Dermis blood vessel endothelial cell (primary cell): ENCODE results near the gene SMAGP. TPM values are rescaled to one million over a fixed set of nuclear protein-coding genes. Genes with fewer than 3 reads are reported as not detected.
A peak's percentile ranks its signal among the peaks of the same experiment; 100 is the strongest.
"Not testable (repeated sequence)": the region's sequence is repeated elsewhere in the genome, so short reads cannot be mapped to it uniquely, and the experiment has no call there.

Source experiments
- DNase-seq: peaks from one replicate; pipeline ENCODE4 v3.0.0; 2010
- total RNA-seq: library from RNA; depleted of rRNA; stranded (reverse); fragments of >200 nt; gene quantifications from 2 replicates; pipeline ENCODE4 v1.2.3, GENCODE V29; 2014

Gene SMAGP
- total RNA-seq, 1 donor from 2014 or later = 15.1 TPM

DNA sequence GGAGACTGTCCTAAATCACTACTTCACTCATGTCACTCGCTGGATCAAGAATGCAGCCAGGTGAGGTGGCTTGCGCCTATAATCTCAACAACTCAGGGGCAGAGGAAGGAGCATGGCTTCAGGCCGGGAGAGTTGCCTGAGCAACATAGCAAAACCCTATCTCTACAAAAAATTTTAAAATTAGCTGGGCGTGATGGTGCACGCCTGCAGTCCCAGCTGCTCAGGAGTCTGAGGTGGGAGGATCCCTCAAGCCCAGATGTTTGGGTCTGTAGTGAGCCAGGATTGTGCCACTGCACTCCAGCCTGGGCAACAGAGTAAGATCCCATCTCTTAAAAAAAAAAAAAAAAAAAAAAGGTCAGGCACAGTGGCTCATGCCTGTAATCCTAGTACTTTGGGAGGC is 5.9 kb downstream of the SMAGP start:
- DNase-seq = no peak

DNA sequence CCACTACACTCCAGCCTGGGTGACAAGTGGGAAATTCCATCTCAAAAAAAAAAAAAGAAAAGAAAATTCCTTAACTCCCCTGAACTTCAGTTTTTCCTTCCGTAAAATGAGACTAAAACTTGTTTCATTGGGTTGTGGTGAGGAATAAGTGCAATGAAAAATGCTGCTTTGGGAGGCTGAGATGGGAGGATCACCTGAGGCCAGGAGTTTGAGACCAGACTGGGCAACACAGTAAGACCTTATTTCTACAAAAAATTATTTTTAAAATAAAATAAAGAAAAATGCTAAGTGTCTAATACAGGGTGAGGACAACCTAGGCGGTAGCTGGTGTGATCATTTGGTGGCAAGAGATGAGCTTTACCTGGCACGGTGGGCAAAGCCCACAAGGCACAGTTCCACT is 6.9 kb downstream of the SMAGP start:
- DNase-seq = no peak

DNA sequence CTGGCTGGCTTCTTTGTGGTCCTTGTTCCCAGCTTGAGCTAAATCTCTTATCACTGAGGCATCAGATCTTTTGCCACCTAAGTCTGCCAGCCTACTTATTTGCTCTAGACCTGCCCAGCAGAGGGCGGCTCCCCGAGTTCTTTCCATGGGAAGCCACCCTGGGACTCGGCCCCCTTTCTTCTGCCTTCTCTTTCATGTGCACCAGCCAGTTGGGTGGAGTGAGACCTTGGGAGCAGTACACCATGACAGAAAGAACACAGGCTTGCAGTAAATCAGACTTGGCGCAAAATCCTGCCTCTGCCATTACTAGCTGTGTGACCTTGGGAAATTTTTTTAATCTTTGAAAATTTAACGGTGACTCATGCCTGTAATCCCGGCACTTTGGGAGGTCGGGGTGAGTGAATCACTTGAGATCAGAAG is 7.4 kb downstream of the SMAGP start:
- DNase-seq = peak; percentile 76

DNA sequence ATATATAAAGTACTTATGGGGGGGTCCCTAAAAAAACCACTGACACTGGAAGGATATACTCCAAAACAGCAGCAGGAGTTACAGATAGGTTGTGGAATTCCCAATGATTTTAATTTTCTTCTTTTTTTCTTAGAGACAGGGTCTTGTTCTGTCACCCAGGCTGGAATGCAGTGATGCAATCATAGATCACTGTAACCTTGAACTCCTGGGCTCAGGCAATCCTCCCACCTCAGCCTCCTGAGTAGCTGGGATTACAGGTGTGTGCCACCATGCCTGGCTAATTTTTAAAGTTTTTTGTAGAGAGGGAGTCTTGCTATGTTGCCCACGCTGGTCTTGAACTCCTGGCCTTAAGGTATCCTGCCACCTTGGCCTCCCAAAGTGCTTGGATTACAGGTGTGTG is 10.6 kb downstream of the SMAGP start:
- not testable (repeated sequence) for DNase-seq

DNA sequence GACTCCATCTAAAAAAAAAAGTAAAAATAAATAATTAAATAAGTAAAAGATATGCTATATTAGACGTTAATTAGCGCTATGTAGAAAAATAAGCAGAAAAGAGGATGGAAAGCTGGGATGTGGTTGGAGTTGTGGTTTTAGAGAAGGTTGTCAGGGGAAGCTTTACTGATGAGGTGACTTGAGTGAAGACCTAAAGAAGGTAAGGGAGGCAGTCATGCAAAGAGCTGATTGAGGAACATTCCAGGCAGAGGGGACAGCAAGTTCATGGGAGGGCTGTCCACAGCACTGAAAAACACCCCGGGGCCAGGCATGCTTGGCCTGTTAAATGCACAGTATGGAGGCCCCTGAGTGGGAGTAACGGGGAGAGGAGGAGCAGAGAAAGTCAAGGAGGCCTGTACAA is 15.7 kb downstream of the SMAGP start:
- no peak for DNase-seq

DNA sequence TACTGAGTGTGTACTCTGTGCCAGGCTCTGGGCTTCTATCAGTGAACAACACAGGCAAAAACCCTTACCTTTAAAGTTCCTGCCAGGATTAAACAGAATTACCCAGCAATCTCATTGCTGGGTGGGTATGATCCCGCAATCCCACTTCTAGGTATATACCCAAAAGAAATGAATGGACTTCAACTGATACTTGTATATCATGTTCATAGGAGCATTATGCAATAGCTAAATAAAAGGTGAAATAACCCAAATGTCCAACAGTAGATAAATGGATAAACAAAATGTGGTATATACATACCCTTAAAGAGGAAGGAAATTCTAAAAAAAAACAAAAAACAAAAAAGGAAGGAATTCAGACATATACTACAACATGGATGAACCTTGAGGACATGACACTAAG is 16.9 kb downstream of the SMAGP start:
- no peak for DNase-seq

DNA sequence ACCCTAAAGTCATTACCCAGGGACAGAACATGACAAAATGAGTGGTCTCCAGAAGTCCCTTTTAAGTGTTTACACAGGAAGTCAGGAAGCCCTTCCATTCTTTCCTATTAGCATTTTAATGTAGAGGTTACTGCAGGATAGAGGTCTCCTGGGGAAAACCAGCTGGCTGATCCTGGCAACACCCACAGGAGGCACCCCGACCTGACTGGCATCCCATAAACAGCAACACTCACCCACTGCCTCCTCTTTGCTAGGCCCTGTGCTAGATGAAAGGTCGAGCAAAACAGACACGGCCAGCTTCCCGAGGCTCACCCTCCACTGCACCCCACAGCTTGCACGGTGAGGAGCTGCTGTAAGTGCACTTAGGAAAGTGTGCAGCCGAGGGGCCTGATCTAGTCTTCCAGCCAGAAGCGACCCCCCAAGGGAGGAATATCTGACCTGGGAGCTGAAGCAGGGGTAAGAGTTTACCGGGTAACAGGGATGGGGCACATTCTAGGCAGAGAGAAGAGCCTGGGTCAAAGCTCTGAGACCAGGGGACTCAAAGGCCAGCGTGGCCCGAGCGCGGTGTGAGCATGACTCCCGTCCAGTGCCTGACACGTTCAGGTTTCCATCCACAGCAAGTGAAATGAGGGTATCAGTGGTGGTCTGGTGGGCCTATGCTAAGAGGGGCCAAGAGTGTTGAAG is 22.6 kb downstream of the SMAGP start:
- no peak for DNase-seq

DNA sequence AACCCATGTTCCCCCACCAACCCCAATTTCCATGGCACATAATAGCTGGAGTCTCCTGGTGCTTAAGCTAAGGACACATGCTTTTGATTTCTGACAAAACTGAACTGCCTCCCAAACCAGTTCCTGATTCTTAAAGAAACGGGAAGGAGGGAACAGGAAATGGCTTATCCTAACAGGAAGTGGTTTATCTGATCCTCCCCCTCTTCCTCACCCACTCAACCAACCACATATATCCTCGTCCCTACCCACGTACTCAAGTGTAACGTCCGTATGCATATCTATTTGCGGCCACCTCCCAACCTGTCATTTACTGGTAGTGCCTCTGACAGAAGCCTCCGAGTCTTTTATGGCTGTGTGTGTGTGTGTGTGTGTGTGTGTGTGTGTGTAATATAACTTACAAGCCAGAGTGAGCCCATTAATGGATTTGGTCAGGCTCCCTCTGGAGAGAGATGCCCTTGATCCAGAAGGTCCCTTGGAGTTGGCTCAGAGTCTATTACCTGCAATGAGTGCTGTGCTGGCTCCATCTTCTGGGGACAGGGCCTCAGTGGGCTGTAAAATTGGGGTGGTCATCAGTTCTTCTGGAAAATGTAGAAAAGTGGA is 23.9 kb downstream of the SMAGP start:
- DNase-seq = peak; percentile 53

DNA sequence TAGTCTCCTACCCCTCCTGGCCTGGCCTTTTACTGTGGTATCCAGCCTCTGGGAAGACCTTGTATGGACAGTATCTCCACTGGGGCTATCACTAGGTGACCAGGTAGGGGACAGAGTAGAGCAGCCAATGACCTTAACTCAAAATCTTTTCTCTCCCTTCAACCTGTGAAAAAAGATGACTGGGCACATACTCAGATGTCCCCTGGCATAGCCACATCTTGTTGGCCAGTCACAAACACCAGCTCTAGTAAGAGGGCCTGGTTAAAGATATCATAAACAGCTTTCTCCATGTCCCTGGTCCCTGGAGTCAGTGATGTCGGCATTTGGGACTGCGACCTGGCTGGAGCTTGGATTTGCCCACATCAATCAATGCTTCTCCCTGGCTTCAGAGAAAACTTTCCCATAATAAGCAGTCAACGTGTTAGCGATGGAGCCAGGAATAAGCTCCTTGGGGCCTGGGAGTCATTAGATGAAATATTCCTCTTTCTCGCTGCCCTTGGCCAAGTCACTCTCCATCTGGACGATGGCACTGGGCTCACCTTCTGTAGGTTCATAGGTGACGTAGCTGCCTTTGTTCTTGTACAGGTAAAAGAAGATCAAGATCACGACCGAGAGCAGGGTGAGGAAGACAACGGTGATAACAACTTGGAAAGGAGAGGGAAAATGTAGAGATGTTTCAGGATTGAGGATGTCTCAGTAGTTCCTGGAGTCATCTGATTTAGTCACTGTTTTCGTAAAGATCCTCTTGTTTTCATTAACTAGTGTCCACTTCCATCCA is 24.6 kb downstream of the SMAGP start:
- DNase-seq = no peak

DNA sequence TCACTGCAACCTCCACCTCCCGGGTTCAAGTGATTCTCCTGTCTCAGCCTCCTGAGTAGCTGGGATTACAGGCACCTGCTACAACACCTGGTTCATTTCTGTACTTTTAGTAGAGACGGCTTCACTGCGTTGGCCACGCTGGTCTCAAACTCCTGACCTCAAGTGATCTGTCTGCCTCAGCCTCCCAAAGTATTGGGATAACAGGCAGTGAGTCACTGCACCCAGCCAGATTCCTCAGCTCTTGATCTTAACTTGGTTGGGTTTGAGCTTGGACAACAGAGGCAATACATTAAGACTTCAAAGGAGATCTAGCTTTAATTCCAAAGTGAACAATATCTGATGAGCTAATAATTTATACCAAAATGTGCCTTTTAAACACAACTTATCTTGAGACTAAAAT is 25.9 kb downstream of the SMAGP start:
- no peak for DNase-seq

DNA sequence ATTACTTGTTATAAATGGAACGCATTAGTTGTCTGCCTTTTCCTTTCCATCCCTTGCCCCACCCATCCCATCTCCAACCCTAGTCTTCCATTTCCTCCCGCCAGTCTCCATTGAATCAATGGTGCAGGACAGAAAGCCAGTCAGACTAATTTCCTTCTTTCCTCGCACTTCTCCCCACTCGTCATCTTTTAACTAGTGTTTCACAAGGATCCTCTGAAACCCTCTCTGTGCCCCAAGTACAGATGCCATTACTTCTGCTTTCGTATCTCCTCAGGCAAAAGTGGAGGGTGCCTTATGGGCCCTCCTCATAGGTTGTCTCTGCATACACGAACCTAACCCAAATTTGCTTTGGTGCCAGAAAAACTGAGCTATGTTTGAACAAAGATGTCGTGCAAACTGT is 27.3 kb downstream of the SMAGP start:
- DNase-seq = no peak

DNA sequence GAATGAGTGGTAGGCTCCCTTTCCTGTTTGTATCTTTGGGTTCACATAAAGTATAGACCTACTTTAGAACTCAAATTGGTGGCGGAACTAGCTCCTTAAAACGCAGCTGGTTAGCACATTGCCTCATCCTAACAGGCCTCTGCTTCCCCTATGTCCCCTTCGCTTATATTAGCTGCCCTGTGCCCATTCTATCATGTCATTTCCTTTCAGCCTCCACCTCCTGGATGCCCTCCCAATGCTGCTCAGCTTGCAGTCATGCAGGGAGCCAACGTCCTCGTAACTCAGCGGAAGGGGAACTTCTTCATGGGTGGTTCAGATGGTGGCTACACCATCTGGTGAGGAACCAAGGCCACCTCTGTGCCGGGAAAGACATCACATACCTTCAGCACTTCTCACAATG is 28.1 kb downstream of the SMAGP start:
- no peak for DNase-seq

DNA sequence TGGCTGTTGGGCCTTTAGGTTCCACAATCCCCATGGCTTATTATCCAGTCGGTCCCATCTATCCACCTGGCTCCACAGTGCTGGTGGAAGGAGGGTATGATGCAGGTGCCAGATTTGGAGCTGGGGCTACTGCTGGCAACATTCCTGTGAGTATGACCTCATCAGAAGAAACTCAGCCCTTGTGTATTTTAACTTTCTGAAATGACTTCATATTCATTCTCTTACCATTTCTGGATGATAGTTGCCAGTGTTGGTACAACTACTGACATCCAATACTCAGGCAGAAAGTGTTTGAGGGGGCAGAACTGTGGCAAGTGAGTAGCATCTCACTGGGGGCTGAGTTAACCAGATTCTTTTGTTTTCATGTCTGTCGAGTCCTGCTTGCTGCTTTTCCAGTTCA is 29.2 kb downstream of the SMAGP start:
- DNase-seq = no peak

DNA sequence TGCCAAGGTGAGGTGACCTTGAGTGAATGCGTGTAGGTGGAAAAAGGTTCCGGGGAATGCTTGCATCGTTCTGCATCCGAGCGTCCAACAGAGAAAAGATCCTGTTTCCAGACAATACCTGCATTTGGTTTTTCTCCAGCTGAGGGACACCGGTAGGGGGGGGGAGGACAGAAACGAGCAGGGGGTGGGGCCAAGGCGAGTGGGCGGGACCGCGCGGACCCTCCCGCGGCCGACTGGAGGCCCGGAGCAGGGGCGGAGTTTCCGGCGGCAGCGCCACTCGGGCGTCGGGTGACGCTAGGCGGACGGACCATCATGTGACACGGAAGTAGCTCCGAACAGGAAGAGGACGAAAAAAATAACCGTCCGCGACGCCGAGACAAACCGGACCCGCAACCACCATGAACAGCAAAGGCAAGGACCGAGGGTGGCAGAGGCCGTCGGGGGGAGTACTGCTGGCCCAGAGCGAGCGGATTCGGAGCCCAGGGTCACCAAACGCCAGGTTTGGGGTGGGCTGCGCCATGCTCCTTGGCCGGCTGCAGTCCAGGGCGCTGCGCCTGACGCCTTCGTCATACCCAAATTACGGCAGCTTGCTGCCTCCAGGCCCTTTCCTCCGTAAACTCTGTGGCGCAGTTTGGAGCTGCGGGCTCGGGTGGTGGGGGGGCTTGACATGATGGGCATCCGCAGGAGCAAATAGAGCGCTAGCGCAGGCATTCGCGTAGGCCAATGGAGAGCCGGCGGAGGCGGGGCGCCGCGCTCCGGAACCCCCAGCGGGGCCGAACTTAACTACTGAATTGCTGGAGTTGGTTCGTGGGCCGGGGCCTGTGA is 31.5 kb downstream of the SMAGP start, which contains the start of gene DAZAP2:
Gene DAZAP2, plus strand, starts transcription at position 317 of the 825 bp plus-strand sequence. Its CDS starts 82 bp downstream, at position 399.
- peak; percentile 97 for DNase-seq

DNA sequence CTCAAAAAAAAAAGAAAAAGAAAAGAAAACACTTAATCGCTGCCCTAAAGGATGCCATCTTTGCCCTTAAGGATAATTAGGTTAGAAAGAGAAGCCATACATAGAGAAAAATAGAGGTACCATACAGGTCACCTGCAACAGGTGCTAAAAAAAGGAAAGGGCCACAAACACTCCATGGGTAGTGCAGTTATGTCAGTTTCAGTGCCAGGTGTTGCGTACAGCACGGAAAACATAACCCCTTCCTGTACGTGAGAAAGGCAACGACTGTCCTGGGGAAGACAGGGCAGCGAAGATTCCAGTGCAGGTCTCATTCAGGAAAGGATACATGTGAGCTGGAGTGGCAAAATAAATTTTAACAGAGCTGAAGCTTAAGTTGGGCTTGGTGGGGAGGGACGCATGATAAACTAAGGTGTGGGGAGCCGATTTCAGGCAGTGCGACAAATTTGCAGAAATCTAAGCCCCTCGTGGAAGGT is 32.1 kb downstream of the SMAGP start:
- peak; percentile 29 for DNase-seq

DNA sequence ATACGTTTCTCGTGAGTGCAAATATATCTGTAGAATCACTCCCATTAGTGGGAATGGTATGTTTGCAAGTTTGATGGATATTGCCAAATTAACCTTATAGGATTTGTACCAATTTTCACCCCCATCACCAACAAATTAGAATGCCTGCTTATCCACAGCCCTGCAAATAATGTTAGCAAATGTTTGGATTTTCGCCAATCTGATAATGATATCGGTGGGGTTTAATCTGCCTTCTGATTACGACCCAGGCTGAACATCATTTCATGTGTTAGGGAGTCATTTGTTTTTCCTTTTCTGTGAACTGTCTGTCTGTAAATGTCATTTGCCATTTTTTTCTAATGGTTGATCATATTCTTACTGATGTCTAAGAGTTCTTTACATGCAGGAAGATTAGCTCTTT is 35.7 kb downstream of the SMAGP start:
- DNase-seq = no peak

DNA sequence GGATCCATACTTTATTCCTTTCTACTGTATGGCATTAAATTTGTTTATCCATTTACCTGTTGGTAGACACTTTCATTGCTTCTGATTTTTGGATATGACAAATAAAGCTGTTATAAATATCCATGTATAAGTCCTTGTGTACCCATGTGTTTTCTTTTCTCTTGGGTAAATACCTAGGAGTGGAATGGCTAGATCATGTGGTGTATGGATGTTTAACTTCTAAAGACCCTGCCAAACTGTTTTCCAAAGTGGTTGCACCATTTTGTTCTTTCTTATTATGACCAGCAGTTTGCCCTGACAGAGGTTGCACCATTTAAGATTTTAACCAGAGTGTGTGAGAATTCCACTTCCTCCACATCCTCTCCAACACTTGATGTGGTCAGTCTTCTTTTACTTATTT is 37.6 kb downstream of the SMAGP start:
- no peak for DNase-seq

DNA sequence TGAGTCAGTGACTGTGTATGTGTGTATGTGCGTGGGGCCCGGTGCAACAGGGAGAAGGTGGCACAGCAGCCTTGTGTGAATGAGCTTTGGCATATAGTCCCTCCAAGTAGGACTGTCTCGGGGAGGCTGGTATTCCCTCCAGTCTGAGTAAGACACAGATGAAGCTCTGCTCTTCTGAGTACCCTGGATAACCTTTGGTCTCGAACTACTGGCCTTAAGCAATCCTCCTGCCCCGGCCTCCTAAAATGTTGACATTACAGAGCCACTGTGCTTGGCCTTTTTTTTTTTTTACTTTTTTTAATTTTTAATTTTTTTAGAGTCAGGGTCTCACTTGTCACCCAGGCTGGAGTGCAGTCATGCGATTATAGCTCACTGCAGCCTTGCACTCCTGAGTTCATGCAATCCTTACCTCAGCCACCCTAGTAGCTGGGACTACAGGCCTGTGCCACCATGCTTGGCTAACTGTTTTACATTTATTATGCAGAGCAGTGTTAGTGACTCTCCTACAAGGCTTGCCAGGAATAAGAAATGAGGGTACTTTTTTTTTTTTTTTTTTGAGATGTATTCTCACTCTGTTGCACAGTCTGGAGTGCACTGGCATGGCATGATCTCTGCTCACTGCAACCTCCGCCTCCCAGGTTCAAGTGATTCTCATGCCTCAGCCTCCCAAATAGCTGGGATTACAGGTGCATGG is 41.0 kb downstream of the SMAGP start:
- no peak for DNase-seq

DNA sequence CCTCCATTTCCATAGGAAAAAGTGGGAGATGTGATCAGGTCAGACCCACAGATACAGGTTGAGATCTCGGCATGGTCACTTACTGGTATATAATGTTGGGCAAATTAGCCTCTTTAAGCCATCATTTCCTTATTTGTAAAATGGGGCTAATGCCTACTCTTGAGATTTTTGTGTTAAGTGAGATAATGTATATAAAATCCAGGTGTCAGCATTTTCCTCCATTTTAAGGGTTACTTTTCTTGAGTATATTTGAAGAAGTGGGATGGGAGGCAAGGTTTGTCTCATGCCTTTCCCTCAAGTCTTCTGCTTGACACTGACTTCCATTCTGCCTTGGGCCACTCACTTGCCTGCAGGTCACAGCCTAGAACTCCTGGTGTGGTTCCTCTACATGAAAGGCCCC is 42.3 kb downstream of the SMAGP start:
- no peak for DNase-seq

DNA sequence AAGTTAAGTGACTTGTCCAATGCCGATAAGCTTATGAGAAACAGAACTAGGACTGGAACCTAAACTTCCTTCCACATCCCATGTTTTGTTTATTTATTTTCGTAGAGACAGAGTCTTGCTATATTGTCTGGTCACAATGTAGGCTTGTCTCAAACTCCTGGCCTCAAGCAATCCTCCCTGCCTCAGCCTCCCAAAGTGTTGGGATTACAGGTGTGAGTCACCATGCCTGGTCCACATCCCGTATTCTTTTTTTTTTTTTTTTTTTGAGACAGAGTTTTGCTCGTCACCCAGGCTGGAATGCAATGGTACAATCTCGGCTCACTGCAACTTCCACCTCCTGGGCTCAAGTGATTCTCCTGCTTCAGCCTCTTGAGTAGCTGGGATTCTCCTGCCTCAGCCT is 43.1 kb downstream of the SMAGP start:
- DNase-seq = not testable (repeated sequence)

DNA sequence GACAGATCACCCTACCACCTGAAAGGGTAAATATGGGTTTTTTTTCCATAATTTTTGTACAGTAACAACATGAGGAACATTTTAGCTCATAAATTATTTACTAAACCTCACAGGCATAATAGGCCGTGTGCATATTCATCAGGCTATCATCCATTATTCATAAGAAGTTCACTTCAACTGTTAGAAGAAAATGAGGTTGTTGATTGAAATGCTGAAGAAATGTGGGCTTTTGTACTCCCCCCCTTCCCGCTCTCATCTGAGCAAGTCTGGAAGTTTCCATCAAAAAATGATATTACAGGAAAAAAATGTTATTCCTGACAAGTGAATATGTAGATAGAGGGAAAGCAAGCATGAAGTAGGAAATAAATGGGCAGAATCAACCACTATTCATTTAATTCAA is 44.4 kb downstream of the SMAGP start:
- DNase-seq = no peak

DNA sequence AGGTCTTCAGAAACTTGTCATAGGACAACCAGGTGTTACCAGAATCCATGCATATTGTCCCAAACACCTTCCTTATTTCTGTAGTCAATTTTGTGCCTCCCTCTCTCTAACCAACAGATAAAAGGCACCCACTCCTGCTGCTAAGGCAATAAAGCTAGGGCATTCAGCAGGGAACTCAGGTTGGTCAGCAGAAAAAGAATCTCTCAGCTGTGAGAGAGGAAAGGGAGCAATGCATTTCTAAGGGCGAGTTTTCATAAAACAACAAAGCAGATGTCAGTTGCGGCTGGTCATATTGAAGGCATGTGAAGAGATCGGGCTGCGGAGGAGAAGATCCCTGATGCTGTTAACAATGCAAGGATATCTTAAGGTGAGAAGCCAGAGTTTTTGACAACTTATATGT is 45.0 kb downstream of the SMAGP start:
- no peak for DNase-seq
